AG04449 (cell line): ENCODE results near the gene RPL22.

Experiments used
- CTCF ChIA-PET: fragments of 350-600 bp; formaldehyde crosslinking; extraction: SDS; loops from one replicate; lab custom pipeline; 2021; ENCODE audit warnings: antibody characterized with exemption; lab: Yijun Ruan, JAX
- POLR2A ChIA-PET: fragments of 400-600, 350-600 bp; formaldehyde crosslinking; extraction: SDS; loops from one replicate; lab custom pipeline; 2020; ENCODE audit warnings: antibody characterized with exemption, inconsistent platforms; lab: Yijun Ruan, JAX
- DNase-seq: peaks from one replicate; pipeline ENCODE4 v3.0.0-alpha.2; 2010; ENCODE audit warnings: low read depth, low spot score
- H3K4me3 ChIP-seq: 2 replicates; pipeline ENCODE4 v1.5.1; 2011; ENCODE audit warnings: low read depth, mild to moderate bottlenecking, control low read depth, low read length
- CTCF ChIP-seq: IDR thresholded peaks from one replicate; pipeline ENCODE4 v1.5.1; 2011; ENCODE audit warnings: mild to moderate bottlenecking, moderate library complexity, low read length, control low read depth, inconsistent platforms; ENCODE audit not compliant: insufficient read depth; ENCODE audit errors: missing control alignments

Gene RPL22

GRCh38 chr1:6165027-6165426, 34.4 kb downstream of the RPL22 start:
- ChIA-PET POLR2A (no interaction called here), CTCF (no interaction called here)
- no peak for TF ChIP-seq CTCF
- H3K4me3 ChIP-seq = no peak overlapping the region
- no peak for DNase-seq

- no peak overlapping the region for H3K4me3 ChIP-seq
- no peak for TF ChIP-seq CTCF
- ChIA-PET CTCF (no interaction called here), POLR2A (no interaction called here)
- no peak for DNase-seq
Observed at GRCh38 chr1:6163973-6164617, 35.3 kb downstream of the RPL22 start.

GRCh38 chr1:6163191-6163972, 36.0 kb downstream of the RPL22 start:
- H3K4me3 ChIP-seq = no peak overlapping the region
- TF ChIP-seq CTCF = no peak
- CTCF ChIA-PET = no interaction called here
- DNase-seq = no peak
- POLR2A ChIA-PET = no interaction called here

GRCh38 chr1:6162773-6163172, 36.6 kb downstream of the RPL22 start:
- POLR2A ChIA-PET = no interaction called here
- TF ChIP-seq CTCF = no peak
- no peak for DNase-seq
- no peak overlapping the region for H3K4me3 ChIP-seq
- CTCF ChIA-PET = no interaction called here

- H3K4me3 ChIP-seq = no peak overlapping the region
- ChIA-PET POLR2A (no interaction called here), CTCF (interaction anchor here (1.2 kb wide), 1 partner anchor 9 kb away, joined by 3 read pairs; no protein-coding TSS in a partner anchor)
- no peak for TF ChIP-seq CTCF
- DNase-seq = no peak
Observed at GRCh38 chr1:6162341-6162740, 37.1 kb downstream of the RPL22 start.

- no peak for TF ChIP-seq CTCF
- H3K4me3 ChIP-seq = no peak overlapping the region
- POLR2A ChIA-PET = no interaction called here
- DNase-seq = no peak
- CTCF ChIA-PET = interaction anchor here (2.0 kb wide), 1 partner anchor 13 kb away, joined by 5 read pairs; no protein-coding TSS in a partner anchor
Observed at GRCh38 chr1:6158181-6158580, 41.2 kb downstream of the RPL22 start.
